Right atrium auricular region (tissue), 2 donors: ENCODE data around the gene TRIM47. TPM values are rescaled to one million over a fixed set of nuclear protein-coding genes. Genes with fewer than 3 reads are reported as not detected.

Experiments
- DNase-seq: peaks from one replicate; pipeline ENCODE4 v3.0.0-alpha.2; 2019; ENCODE audit warnings: low spot score
- H3K27ac ChIP-seq, 2 donors: fragments of 200-600 bp; sonication (generic); 1 replicate in 1 of 2; 2 replicates in 1 of 2; pipeline ENCODE4 v1.5.1; 2016 to 2019
- H3K27me3 ChIP-seq, 2 donors: fragments of 200-600 bp; sonication (generic); one replicate each; pipeline versions ENCODE4 v1.5.1 to v1.6.0; 2017 to 2019
- H3K36me3 ChIP-seq: fragments of 200-600 bp; sonication (generic); one replicate; pipeline ENCODE4 v1.5.1; 2016
- H3K4me1 ChIP-seq, 2 donors: fragments of 200-600 bp; sonication (generic); one replicate each; pipeline versions ENCODE4 v1.5.1 to v1.6.0; 2017 to 2019
- H3K4me3 ChIP-seq, 2 donors: fragments of 200-600 bp; sonication (generic); 1 replicate in 1 of 2; 2 replicates in 1 of 2; pipeline ENCODE4 v1.5.1; 2017 to 2019; ENCODE audit warnings: mild to moderate bottlenecking in 1 of 2, moderate library complexity in 1 of 2
- H3K9me3 ChIP-seq, 2 donors: fragments of 200-600 bp; sonication (generic); one replicate each; pipeline ENCODE4 v1.5.1; 2019
- total RNA-seq, 2 donors: library from RNA; depleted of rRNA; stranded (reverse); fragments of >200 nt; gene quantifications; one replicate each; pipeline ENCODE4 v1.1.0, GENCODE V29; 2016
- TF ChIP-seq, protein P1 (sequence below), 2 donors: fragments of 200-600 bp; sonication (generic); IDR thresholded peaks; one replicate each; pipeline ENCODE4 v1.5.1; 2019; ENCODE audit warnings: antibody characterized with exemption in 2 of 2

Gene TRIM47
- total RNA-seq, 2 donors from 2014 or later, result 16.8 to 24.8 TPM

DNA sequence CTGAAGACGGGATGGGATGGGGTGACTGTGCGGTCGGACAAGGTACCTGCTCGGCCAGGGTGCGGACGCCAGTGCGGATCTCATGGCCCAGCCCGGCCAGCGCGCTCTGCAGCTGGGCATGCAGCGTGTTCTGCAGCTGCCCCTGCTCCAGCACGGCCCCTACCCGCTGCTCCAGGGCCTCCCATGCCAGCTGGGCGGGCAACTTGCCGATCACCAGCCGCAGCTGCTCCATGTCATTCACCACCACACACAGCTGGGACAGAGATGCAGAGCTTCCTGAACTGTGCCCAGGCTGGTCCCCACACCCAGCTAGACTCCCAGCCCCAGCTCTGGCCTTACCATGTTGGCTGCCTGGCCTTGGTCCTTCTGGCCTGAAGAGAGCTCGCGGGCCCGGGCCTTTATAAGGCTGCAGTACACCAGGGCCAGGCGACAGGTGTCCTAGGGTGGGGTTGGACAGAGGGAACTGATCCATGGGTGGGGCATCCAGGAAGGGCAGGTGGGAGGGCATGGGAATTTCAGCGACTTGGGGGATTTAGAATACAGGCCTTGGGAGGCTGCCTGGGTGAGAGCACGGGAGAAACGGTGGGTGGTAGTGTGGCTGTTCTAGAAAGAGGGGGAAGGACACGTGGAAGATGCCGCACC, 44.0 kb downstream of the TRIM47 start:
- Histone ChIP-seq H3K9me3 (no peaks in the 10 kb centered on the region), H3K4me3 (no peak overlapping the region), H3K27me3 (no peaks in the 10 kb centered on the region), H3K27ac (no peak overlapping the region), H3K4me1 (peaks cover 0 to 25% of the 10 kb centered on the region in 2 donors), H3K36me3 (peaks cover 17% of the 10 kb centered on the region)
- TF ChIP-seq, protein P1, sequence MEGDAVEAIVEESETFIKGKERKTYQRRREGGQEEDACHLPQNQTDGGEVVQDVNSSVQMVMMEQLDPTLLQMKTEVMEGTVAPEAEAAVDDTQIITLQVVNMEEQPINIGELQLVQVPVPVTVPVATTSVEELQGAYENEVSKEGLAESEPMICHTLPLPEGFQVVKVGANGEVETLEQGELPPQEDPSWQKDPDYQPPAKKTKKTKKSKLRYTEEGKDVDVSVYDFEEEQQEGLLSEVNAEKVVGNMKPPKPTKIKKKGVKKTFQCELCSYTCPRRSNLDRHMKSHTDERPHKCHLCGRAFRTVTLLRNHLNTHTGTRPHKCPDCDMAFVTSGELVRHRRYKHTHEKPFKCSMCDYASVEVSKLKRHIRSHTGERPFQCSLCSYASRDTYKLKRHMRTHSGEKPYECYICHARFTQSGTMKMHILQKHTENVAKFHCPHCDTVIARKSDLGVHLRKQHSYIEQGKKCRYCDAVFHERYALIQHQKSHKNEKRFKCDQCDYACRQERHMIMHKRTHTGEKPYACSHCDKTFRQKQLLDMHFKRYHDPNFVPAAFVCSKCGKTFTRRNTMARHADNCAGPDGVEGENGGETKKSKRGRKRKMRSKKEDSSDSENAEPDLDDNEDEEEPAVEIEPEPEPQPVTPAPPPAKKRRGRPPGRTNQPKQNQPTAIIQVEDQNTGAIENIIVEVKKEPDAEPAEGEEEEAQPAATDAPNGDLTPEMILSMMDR (IDR thresholded peaks at IDR 0.05), result no peak
- DNase-seq, result no peak

DNA sequence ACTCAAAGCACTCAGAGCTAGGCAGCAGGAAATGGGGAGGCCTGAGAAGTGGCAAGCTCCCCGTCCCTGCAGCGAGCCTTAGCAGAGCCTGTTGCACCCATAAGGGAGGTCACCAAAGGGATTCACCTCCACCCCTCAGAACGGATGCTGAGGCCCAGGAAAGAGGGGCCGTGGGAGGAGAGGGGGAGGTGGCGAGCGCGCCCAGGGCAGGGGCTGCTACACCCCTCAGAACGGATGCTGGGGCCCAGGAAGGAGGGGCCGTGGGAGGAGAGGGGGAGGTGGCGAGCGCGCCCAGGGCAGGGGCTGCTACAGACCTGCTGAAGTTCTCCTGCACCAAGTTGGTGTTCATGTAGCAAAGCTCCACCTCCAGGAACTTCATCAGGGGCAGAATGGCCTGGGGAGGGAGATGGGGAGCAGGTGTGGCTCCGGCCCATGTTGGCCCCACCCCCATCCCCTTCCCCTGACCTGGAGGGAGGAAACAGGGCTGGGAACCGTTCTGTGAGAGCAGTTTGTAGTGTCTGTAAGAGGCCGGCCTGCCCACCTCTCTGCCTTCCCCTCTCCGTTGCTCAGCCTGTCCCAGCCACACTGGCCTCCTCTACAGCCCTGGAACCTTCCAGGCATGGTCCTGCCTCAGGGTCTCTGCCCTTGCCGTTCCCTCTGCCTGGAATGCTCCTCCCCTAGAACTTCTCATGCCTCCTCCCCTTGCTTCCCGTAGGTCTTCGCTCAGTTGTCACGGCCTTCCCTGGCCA, 45.6 kb downstream of the TRIM47 start:
- Histone ChIP-seq H3K27ac (peak overlapping the region; percentile 79), H3K9me3 (no peaks in the 10 kb centered on the region), H3K4me1 (peaks cover 0 to 34% of the 10 kb centered on the region in 2 donors), H3K4me3 (no peak overlapping the region), H3K36me3 (peaks cover 17% of the 10 kb centered on the region), H3K27me3 (no peaks in the 10 kb centered on the region)
- DNase-seq, result no peak
- TF ChIP-seq, protein P1 (IDR thresholded peaks at IDR 0.05), result no peak

DNA sequence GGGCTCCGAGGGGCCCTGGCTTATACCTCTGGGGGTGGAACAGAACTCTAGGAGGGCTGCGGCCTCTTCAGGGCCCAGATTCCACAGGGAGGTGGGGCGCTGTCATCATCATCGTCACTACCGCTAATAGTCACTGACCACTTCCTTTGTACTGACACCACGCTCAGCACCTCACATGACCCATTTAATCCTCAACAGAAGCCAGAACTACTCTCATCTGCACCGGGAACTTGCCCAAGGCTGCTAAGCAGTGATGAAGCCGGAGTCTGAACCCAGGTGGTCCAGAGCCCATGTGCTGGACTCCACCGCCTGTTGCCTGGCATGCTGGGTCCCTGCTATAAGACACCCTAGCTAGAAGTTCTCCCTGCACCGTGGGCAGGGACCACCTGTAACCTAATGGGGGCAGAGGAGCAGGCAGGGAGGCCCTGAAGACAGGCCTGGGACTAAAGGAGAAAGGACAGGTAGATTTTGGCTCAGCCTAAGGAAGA, 46.2 kb downstream of the TRIM47 start:
- H3K4me1 ChIP-seq, result peaks cover 0 to 40% of the 10 kb centered on the region in 2 donors
- no peaks in the 10 kb centered on the region for H3K27me3 ChIP-seq
- H3K9me3 ChIP-seq, result no peaks in the 10 kb centered on the region
- H3K4me3 ChIP-seq, result no peak overlapping the region
- TF ChIP-seq, protein P1 (IDR thresholded peaks at IDR 0.05), result no peak
- H3K27ac ChIP-seq, result peak overlapping the region; percentile 79
- H3K36me3 ChIP-seq, result peaks cover 17% of the 10 kb centered on the region
- no peak for DNase-seq

DNA sequence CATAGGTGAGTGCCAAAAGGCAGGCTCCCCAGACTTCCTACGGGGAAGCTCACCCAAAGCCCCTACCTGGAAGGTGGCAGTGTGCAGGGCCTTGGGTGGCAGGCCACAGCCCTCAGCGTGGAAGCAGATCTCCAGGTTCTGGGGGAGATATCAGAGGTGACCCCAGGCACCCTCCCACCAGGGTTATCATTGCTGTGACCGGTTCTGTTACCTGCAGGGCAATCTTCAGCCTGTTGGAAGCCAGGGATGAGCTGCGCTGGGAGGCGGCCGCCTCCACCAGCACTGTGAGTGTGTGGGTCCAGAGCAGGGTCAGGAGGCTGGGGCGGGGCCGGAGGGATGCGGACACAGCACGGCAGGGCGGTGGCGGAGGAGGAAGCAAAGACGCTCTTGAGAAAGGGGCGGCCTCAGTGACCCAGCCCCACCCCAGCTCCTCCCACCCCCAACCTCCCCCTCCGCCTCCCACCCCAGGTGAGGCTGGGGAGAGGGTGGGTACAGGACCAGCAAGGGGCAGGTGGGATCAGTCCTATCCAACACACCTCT, 47.3 kb downstream of the TRIM47 start:
- peaks cover 17% of the 10 kb centered on the region for H3K36me3 ChIP-seq
- no peaks in the 10 kb centered on the region for H3K9me3 ChIP-seq
- H3K4me1 ChIP-seq, result peaks cover 0 to 46% of the 10 kb centered on the region in 2 donors
- H3K27me3 ChIP-seq, result no peaks in the 10 kb centered on the region
- H3K27ac ChIP-seq, result peak overlapping the region; percentile 79
- H3K4me3 ChIP-seq, result no peak overlapping the region
- DNase-seq, result no peak
- TF ChIP-seq, protein P1 (IDR thresholded peaks at IDR 0.05), result no peak

DNA sequence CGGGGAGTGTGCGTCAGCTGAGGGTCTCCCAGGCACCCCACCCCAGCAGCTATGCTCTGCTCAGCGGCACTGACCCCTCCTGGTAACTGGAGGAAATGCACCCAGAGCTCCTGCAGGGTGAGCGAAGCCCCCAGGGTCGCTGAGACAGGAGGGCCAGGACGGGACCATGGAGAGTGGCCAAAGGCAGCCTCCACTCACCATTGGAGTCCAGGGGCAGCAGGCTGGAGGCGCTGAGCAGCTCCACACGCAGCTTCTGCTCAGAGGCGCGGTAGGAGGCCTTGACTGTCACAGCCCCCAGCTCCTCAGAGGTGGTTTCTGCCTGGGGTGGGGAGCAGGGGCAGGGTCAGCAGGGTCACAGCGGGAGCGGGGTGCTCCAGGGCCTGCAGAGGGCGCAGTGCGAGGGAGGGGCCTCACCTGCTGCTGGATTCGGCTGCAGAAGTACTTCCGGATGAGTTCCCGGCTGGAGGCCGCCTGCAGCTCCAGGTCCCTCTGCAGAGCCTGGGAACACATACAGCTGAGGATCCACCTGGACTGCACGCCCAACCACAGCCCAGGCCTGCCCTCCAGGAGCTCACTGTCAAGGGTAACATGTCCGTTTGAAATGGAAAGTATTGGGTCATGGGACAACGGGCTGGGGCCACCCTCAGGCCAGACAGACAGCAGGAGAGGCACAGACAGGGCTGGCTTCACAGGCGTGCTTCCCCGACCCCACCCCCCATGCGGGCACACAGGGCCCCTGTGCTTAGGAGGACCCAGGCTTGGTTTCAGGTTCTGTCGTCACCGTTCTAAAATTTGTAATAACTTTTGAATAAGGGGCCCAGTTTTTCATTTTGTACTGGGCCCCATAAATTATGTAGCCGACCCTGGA, 48.0 kb downstream of the TRIM47 start:
- TF ChIP-seq, protein P1 (IDR thresholded peaks at IDR 0.05), result peak; percentile 1 to 53
- H3K4me1 ChIP-seq, result peaks cover 0 to 46% of the 10 kb centered on the region in 2 donors
- peak overlapping the region in 1 of 2 donors; percentile 11 for H3K27ac ChIP-seq
- DNase-seq, result no peak
- no peak overlapping the region for H3K4me3 ChIP-seq
- no peaks in the 10 kb centered on the region for H3K9me3 ChIP-seq
- peaks cover 17% of the 10 kb centered on the region for H3K36me3 ChIP-seq
- H3K27me3 ChIP-seq, result no peaks in the 10 kb centered on the region
